ENCODE results near the gene ALKBH3. TPM values are rescaled to one million over a fixed set of nuclear protein-coding genes. Genes with fewer than 3 reads are reported as not detected.

The ALKBH3 gene
- total and polyA plus RNA-seq, 10 of the 15 experiments (the other 5 are each of a cell fraction or from before 2014, with no cell fraction given) = 22.1 to 50.8 (median 38.5) TPM

- no peak for TF ChIP-seq SKIL (IDR thresholded peaks at IDR 0.05; ENCODE audit: low read depth, poor library complexity, severe bottlenecking)
- no peak for TF ChIP-seq RAD51 (IDR thresholded peaks at IDR 0.05)
- TF ChIP-seq EZH2 (IDR thresholded peaks at IDR 0.05; ENCODE audit: borderline replicate concordance, control insufficient read depth, low read depth, low read length) = no peak
Measured at GRCh38 chr11:43895601-43896000, 15.0 kb downstream of the ALKBH3 start (continued).

- in situ Hi-C loops (cut with MboI) = no loop called here
- WGBS (ENCODE audit: insufficient coverage, insufficient replicate concordance, low lambda C conversion rate, missing lambda C conversion rate) = 92% methylated on average over 7 of the region's 7 CpGs
- peaks cover 5 to 16% of the 10 kb centered on the region in 2 experiments for H3K36me3 ChIP-seq (ENCODE audit: control insufficient read depth in 2 of 2, insufficient read depth in 2 of 2, low read length in 1 of 2)
- no peak for TF ChIP-seq CUX1 (IDR thresholded peaks at IDR 0.05; ENCODE audit: insufficient replicate concordance, low read depth, low read length)
- TF ChIP-seq BRCA1 (IDR thresholded peaks at IDR 0.05; ENCODE audit: low read depth, low read length) = no peak
- no peak for TF ChIP-seq FOXK2 (IDR thresholded peaks at IDR 0.05)
- TF ChIP-seq SRF (IDR thresholded peaks at IDR 0.05; ENCODE audit: low read depth in 2 of 2, low read length in 2 of 2) = no peak
- no peak for TF ChIP-seq MYC (IDR thresholded peaks at IDR 0.05; ENCODE audit: insufficient read depth, insufficient read length, insufficient replicate concordance, low read length, severe bottlenecking)
- TF ChIP-seq ATF2 (IDR thresholded peaks at IDR 0.05; ENCODE audit: low read length) = no peak
- no peak for TF ChIP-seq HDAC2 (IDR thresholded peaks at IDR 0.05)
- no peak for TF ChIP-seq TAF1 (IDR thresholded peaks at IDR 0.05; ENCODE audit: borderline replicate concordance, low read depth, low read length)
- no peak for TF ChIP-seq ZNF207 (IDR thresholded peaks at IDR 0.05; ENCODE audit: borderline replicate concordance)
- no peak for TF ChIP-seq HDGF (IDR thresholded peaks at IDR 0.05)
- no peak for TF ChIP-seq PML (IDR thresholded peaks at IDR 0.05; ENCODE audit: low read length)
- no peak for TF ChIP-seq MAX (IDR thresholded peaks at IDR 0.05; ENCODE audit: low read depth, low read length)
Measured at GRCh38 chr11:43898574-43898973, 17.9 kb downstream of the ALKBH3 start.

More at GRCh38 chr11:43898574-43898973, 17.9 kb downstream of the ALKBH3 start:
- DNase-seq (ENCODE audit: low read depth, low spot score) (no peak), FAIRE-seq (no peak), ATAC-seq (no peak)
- H3K79me2 ChIP-seq (ENCODE audit: control insufficient read depth, insufficient read depth, low read length) = no peaks in the 10 kb centered on the region
- RAD21 ChIA-PET (ENCODE audit: unreplicated experiment) = interaction anchor here (1.2 kb wide), 1 partner anchor 9 kb away, joined by 3 read pairs; no protein-coding TSS in a partner anchor
- SMC1A ChIA-PET (ENCODE audit: uncharacterized antibody, unreplicated experiment) = interaction anchor here (1.4 to 1.7 kb wide), 2 partner anchors 10 to 20 kb away, joined by 3 to 5 read pairs; no protein-coding TSS in a partner anchor
- no TSS peak for BruUV-seq (replicated peaks)
- no peaks in the 10 kb centered on the region for H4K20me1 ChIP-seq (ENCODE audit: control insufficient read depth, insufficient read depth)
- POLR2A ChIA-PET = no interaction called here
- intact Hi-C loops (cut with micrococcal nuclease; ENCODE audit: unreplicated experiment) = loop anchor here (5.0 kb wide), 1 partner anchor 51 kb away; no protein-coding TSS in a partner anchor
- H3K27me3 ChIP-seq (replicated peaks in 1 of 2; ENCODE audit: control insufficient read depth in 2 of 2, insufficient read depth in 2 of 2, low read length in 1 of 2) = no peaks in the 10 kb centered on the region
- no peak overlapping the region for H3K4me3 ChIP-seq
- H3K4me1 ChIP-seq (ENCODE audit: control insufficient read depth, insufficient read depth, low read length) = no peaks in the 10 kb centered on the region
- H3K9me3 ChIP-seq (replicated peaks; ENCODE audit: control insufficient read depth, insufficient read depth, low read length) = no peaks in the 10 kb centered on the region
- CTCF ChIA-PET = interaction anchor here (1.0 kb wide), 1 partner anchor 9 kb away, joined by 3 read pairs; no protein-coding TSS in a partner anchor
- H3K4me2 ChIP-seq (ENCODE audit: control insufficient read depth, insufficient read depth) = no peak overlapping the region
- H2AFZ ChIP-seq (ENCODE audit: control insufficient read depth, low read depth, low read length) = no peak overlapping the region
- no peak overlapping the region for H3K27ac ChIP-seq (ENCODE audit: control insufficient read depth, insufficient read depth)
- no peak overlapping the region for H3K9ac ChIP-seq (ENCODE audit: control insufficient read depth, insufficient read depth, low read length)

All from GM12878 (cell line).